OCI-LY3 (cell line): ENCODE measurements around the gene CCDC6.

ENCODE experiments used
- H2AFZ ChIP-seq: fragments of 200-600, 300-600 bp; shearing (Covaris generic); 2 replicates; pipeline ENCODE4 v1.6.0; 2014; ENCODE audit warnings: antibody characterized with exemption, low read depth, low read length
- H3K27ac ChIP-seq: fragments of 200-600, 300-600 bp; sonication (generic); 2 replicates; pipeline ENCODE4 v1.5.1; 2014; ENCODE audit warnings: mild to moderate bottlenecking, low read length, moderate library complexity, mixed read lengths
- H3K27me3 ChIP-seq: fragments of 200-600, 300-600 bp; sonication (generic); 2 replicates; pipeline ENCODE4 v1.6.1; 2014; ENCODE audit warnings: low read depth, low read length, mixed read lengths
- H3K36me3 ChIP-seq: fragments of 200-600, 300-600 bp; sonication (generic); replicated peaks from 2 replicates; pipeline ENCODE3; 2014; ENCODE audit warnings: low read depth, low read length, mixed read lengths
- H3K4me1 ChIP-seq: fragments of 300-600, 200-600 bp; sonication (generic); 2 replicates; pipeline ENCODE4 v1.6.1; 2014; ENCODE audit warnings: low read length, mixed read lengths
- H3K4me2 ChIP-seq: fragments of 200-600, 300-600 bp; sonication (generic); 2 replicates; pipeline ENCODE4 v1.6.1; 2014; ENCODE audit warnings: low read length, mixed read lengths
- H3K4me3 ChIP-seq: fragments of 300-600, 200-600 bp; sonication (generic); 2 replicates; pipeline ENCODE4 v1.5.1; 2014; ENCODE audit warnings: antibody characterized with exemption, mild to moderate bottlenecking, low read length, moderate library complexity
- H3K79me2 ChIP-seq: fragments of 300-600, 200-600 bp; shearing (Covaris generic); 2 replicates; pipeline ENCODE4 v1.6.1; 2014; ENCODE audit warnings: mild to moderate bottlenecking, low read length, mixed read lengths
- H3K9ac ChIP-seq: fragments of 300-600, 200-600 bp; shearing (Covaris generic); 2 replicates; pipeline ENCODE4 v1.6.0; 2014; ENCODE audit warnings: mild to moderate bottlenecking, low read length, moderate library complexity
- H3K9me3 ChIP-seq: fragments of 200-600, 300-600 bp; shearing (Covaris generic); 2 replicates; pipeline ENCODE4 v1.6.1; 2014; ENCODE audit warnings: low read length, mixed read lengths; ENCODE audit not compliant: insufficient read depth
- H4K20me1 ChIP-seq: fragments of 200-600, 300-600 bp; sonication (generic); 2 replicates; pipeline ENCODE4 v1.6.1; 2016; ENCODE audit warnings: low read length, mixed read lengths; ENCODE audit not compliant: insufficient read depth
- EZH2phosphoT487 ChIP-seq: fragments of 200-600 bp; shearing (Covaris generic); IDR thresholded peaks from 2 replicates; pipeline ENCODE4 v1.6.1; 2018; ENCODE audit warnings: antibody characterized with exemption, mixed run types, low read depth
- TF ChIP-seq, protein P1 (sequence below): fragments of 200-600, 300-600 bp; sonication (generic); IDR thresholded peaks from 2 replicates; pipeline ENCODE4 v1.5.1; 2014; ENCODE audit warnings: antibody characterized with exemption, low read length, low read depth

The CCDC6 gene

DNA sequence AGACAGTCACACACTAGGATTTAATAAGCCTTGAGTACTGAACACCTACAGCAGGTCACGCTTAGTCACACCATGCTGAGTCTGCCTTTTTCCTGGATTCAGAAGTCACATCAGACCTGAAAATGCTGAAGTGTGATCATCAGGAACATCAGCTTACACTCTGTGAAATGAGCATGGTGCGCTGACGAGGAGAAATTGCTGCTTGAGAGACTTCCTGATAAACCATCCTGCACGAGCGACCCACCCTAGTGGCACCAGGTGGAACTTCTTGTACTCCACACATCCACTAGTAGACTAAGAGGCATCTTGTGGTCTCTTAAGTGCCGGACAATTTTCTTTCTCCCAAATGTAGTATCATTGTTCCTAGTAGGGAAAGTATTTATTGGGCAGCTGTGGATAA, 101.3 kb downstream of the CCDC6 start:
- TF ChIP-seq EZH2phosphoT487: no peak
- TF ChIP-seq, protein P1, sequence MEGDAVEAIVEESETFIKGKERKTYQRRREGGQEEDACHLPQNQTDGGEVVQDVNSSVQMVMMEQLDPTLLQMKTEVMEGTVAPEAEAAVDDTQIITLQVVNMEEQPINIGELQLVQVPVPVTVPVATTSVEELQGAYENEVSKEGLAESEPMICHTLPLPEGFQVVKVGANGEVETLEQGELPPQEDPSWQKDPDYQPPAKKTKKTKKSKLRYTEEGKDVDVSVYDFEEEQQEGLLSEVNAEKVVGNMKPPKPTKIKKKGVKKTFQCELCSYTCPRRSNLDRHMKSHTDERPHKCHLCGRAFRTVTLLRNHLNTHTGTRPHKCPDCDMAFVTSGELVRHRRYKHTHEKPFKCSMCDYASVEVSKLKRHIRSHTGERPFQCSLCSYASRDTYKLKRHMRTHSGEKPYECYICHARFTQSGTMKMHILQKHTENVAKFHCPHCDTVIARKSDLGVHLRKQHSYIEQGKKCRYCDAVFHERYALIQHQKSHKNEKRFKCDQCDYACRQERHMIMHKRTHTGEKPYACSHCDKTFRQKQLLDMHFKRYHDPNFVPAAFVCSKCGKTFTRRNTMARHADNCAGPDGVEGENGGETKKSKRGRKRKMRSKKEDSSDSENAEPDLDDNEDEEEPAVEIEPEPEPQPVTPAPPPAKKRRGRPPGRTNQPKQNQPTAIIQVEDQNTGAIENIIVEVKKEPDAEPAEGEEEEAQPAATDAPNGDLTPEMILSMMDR: peak; percentile 50
- peaks cover 14% of the 10 kb centered on the region for H3K36me3 ChIP-seq
- no peaks in the 10 kb centered on the region for H3K79me2 ChIP-seq
- H3K4me2 ChIP-seq: no peak overlapping the region
- H3K27ac ChIP-seq: no peak overlapping the region
- no peak overlapping the region for H3K9ac ChIP-seq
- no peaks in the 10 kb centered on the region for H3K27me3 ChIP-seq
- no peak overlapping the region for H2AFZ ChIP-seq
- no peaks in the 10 kb centered on the region for H3K4me1 ChIP-seq
- no peaks in the 10 kb centered on the region for H4K20me1 ChIP-seq
- no peaks in the 10 kb centered on the region for H3K9me3 ChIP-seq
- no peak overlapping the region for H3K4me3 ChIP-seq

DNA sequence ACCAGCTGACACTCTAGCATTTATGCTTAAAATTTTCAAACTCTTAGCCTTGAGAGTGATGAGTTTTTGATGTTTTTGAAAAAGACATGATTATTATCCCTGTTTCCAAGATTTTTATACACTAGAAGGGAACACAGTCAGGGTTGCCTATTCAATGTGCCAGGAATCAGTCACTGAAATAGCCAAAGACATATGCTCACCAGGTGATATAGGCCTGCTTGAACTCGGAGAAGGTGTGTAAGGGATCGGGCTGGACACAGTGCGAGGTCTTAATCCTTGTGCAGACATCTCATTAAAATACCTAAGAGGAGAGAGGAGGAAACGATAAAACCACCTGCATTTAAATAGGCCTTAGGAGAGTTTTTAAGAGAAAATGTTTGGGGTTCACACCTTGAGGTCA, 102.1 kb downstream of the CCDC6 start:
- Histone ChIP-seq H3K4me2 (no peak overlapping the region), H3K27ac (no peak overlapping the region), H3K4me1 (no peaks in the 10 kb centered on the region), H3K4me3 (no peak overlapping the region), H2AFZ (no peak overlapping the region), H4K20me1 (no peaks in the 10 kb centered on the region), H3K9me3 (no peaks in the 10 kb centered on the region), H3K27me3 (no peaks in the 10 kb centered on the region), H3K79me2 (no peaks in the 10 kb centered on the region), H3K36me3 (peaks cover 13% of the 10 kb centered on the region), H3K9ac (no peak overlapping the region)
- TF ChIP-seq, protein P1: no peak

DNA sequence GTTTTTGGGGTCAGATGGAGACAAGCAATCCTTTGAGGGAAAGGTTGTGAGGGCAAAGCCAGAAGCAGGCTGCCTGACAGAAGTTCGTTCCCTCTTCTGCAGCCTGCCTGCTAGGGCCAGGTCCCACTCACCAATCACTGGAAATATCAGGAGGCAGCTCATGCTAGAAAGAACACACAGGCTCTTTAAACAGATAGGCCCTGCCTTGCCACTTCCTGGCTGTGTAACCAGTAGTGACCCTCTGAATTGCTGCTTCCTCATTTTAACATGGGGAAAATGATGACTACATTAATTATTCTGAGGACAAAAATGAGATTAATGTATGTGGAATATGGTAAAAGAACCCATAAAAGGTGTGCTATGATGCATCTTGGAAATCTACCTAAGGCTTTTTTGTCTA, 102.6 kb downstream of the CCDC6 start:
- Histone ChIP-seq H3K27me3 (no peaks in the 10 kb centered on the region), H3K36me3 (peaks cover 13% of the 10 kb centered on the region), H3K9ac (no peak overlapping the region), H3K79me2 (no peaks in the 10 kb centered on the region), H3K9me3 (no peaks in the 10 kb centered on the region), H4K20me1 (no peaks in the 10 kb centered on the region), H3K4me3 (no peak overlapping the region), H3K27ac (no peak overlapping the region), H2AFZ (no peak overlapping the region), H3K4me2 (no peak overlapping the region), H3K4me1 (no peaks in the 10 kb centered on the region)
- no peak for TF ChIP-seq EZH2phosphoT487
- TF ChIP-seq, protein P1: no peak

DNA sequence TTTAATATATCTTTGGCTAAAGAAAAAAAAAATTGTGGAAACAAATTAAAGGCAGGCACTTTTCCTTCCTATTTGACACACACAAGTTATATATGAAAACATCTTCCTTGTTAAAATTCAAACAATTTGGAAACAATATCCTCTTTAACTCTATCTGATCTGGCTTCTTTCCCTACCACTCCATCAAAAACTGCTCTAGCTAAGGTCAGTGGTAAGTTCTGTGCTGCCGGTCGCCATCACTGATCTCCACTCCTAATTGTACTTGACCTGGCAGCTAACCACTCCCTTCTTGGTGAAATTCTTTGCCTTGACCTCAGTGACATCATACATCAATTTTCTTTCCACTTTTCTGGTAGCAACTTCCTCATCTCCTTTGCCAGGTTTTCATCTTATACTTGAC, 105.2 kb downstream of the CCDC6 start:
- no peaks in the 10 kb centered on the region for H3K4me1 ChIP-seq
- no peaks in the 10 kb centered on the region for H4K20me1 ChIP-seq
- TF ChIP-seq, protein P1: no peak
- no peak for TF ChIP-seq EZH2phosphoT487
- no peaks in the 10 kb centered on the region for H3K27me3 ChIP-seq
- H2AFZ ChIP-seq: no peak overlapping the region
- H3K79me2 ChIP-seq: no peaks in the 10 kb centered on the region
- H3K36me3 ChIP-seq: peaks cover 9% of the 10 kb centered on the region
- H3K27ac ChIP-seq: no peak overlapping the region
- H3K4me2 ChIP-seq: no peak overlapping the region
- no peak overlapping the region for H3K4me3 ChIP-seq
- no peak overlapping the region for H3K9ac ChIP-seq
- no peaks in the 10 kb centered on the region for H3K9me3 ChIP-seq
